HL-60 (cell line): ENCODE measurements around the gene ADH1B.
"Not testable (repeated sequence)": the region's sequence is repeated elsewhere in the genome, so short reads cannot be mapped to it uniquely, and the experiment has no call there.

Experiments used
- DNase-seq, 2 experiments: peaks; one replicate each; pipeline ENCODE4 v3.0.0-alpha.2; 2010 to 2020; ENCODE audit warnings: low read depth in 1 of 2, low spot score in 1 of 2
- H3K27ac ChIP-seq: fragments of 250-450 bp; sonication (Bioruptor Pico); replicated peaks from 2 replicates; pipeline ENCODE4 v1.5.1; 2020; ENCODE audit warnings: mild to moderate bottlenecking, moderate library complexity
- H3K27me3 ChIP-seq: fragments of 250-450 bp; sonication (Bioruptor Pico); 2 replicates; pipeline ENCODE4 v1.5.1; 2021; ENCODE audit warnings: mild to moderate bottlenecking, moderate library complexity; ENCODE audit not compliant: insufficient read depth, poor library complexity, severe bottlenecking
- H3K4me3 ChIP-seq: replicated peaks from 2 replicates; pipeline ENCODE4 v1.5.1; 2011; ENCODE audit warnings: mild to moderate bottlenecking, control low read depth, low read length; ENCODE audit not compliant: insufficient read depth
- CTCF ChIP-seq: IDR thresholded peaks from one replicate; pipeline ENCODE4 v1.5.1; 2011; ENCODE audit warnings: low read length, control low read depth, inconsistent platforms; ENCODE audit not compliant: insufficient read depth
- GABPA ChIP-seq: IDR thresholded peaks from 2 replicates; pipeline ENCODE4 v1.6.1; 2012; ENCODE audit warnings: low read depth
- POLR2AphosphoS5 ChIP-seq: IDR thresholded peaks from 2 replicates; pipeline ENCODE4 v1.6.1; 2012; ENCODE audit warnings: low read depth
- REST ChIP-seq: IDR thresholded peaks from 2 replicates; pipeline ENCODE4 v1.6.1; 2012; ENCODE audit warnings: low read depth; ENCODE audit not compliant: insufficient replicate concordance
- SPI1 ChIP-seq: IDR thresholded peaks from 2 replicates; pipeline ENCODE4 v1.6.1; 2012; ENCODE audit warnings: low read depth, mild to moderate bottlenecking, borderline replicate concordance

ADH1B gene

GRCh38 chr4:99356992-99357391 lies 35.8 kb upstream of the ADH1B start:
- no peaks in the 10 kb centered on the region for H3K27me3 ChIP-seq
- TF ChIP-seq REST (no peak), SPI1 (no peak), GABPA (no peak), POLR2AphosphoS5 (no peak), CTCF (no peak)
- no peak overlapping the region for H3K27ac ChIP-seq
- no peak overlapping the region for H3K4me3 ChIP-seq
- DNase-seq, result no peak

GRCh38 chr4:99356149-99356548 lies 34.9 kb upstream of the ADH1B start:
- not testable (repeated sequence) for H3K4me3 ChIP-seq, DNase-seq, H3K27ac ChIP-seq, H3K27me3 ChIP-seq

- no peak within 1 kb of the TSS for H3K27ac ChIP-seq
Measured at GRCh38 chr4:99352602-99353537, 31.7 kb upstream of the ADH1B start, which contains the start of gene ADH1C. Gene ADH1C (minus strand): TSS chr4:99352746. CDS start chr4:99352675, 71 bp downstream.

More at GRCh38 chr4:99352602-99353537, 31.7 kb upstream of the ADH1B start, which contains the start of gene ADH1C:
- DNase-seq, result no peak
- TF ChIP-seq GABPA (no peak), CTCF (no peak), POLR2AphosphoS5 (no peak), REST (no peak), SPI1 (no peak)
- Histone ChIP-seq H3K27me3 (no peaks in the 10 kb centered on the region), H3K4me3 (no peak within 1 kb of the TSS)
